Activated CD8-positive, alpha-beta T cell treated with anti-CD3 and anti-CD28 coated beads, Interleukin-2, amount 10 ng/mL, durations not matched to agents 7 days and 5 days (primary cell): ENCODE data around the gene AMOT. TPM values are rescaled to one million over a fixed set of nuclear protein-coding genes. Genes with fewer than 3 reads are reported as not detected.

ENCODE experiments used
- ATAC-seq: fragments of 150-1000 bp; cut with Tn5 transposase; one replicate; pipeline ENCODE4 v1.10.0; 2021; ENCODE audit warnings: moderate library complexity
- CTCF ChIA-PET: fragments of 350-600 bp; sonication (Branson Sonifier 250); formaldehyde crosslinking; loops from one replicate; lab custom pipeline; 2021; ENCODE audit warnings: antibody characterized with exemption; lab: Charles Lee
- POLR2A ChIA-PET: fragments of 350-600 bp; sonication (Branson Sonifier 250); formaldehyde crosslinking; loops from one replicate; lab custom pipeline; 2021; ENCODE audit warnings: antibody characterized with exemption; lab: Charles Lee
- DNase-seq: peaks from one replicate; pipeline ENCODE4 v3.0.0-alpha.2; 2020
- H3K27ac Mint-ChIP-seq: one replicate; pipeline ENCODE4 v1.8.0; 2021; ENCODE audit warnings: mild to moderate bottlenecking, mixed read lengths
- H3K27me3 Mint-ChIP-seq: one replicate; pipeline ENCODE4 v1.8.0; 2021; ENCODE audit warnings: low read depth, mixed read lengths
- H3K36me3 Mint-ChIP-seq: one replicate; pipeline ENCODE4 v1.8.0; 2021; ENCODE audit warnings: low read depth, mixed read lengths
- H3K4me1 Mint-ChIP-seq: one replicate; pipeline ENCODE4 v1.8.0; 2021; ENCODE audit warnings: low read depth, mixed read lengths
- H3K4me3 Mint-ChIP-seq: one replicate; pipeline ENCODE4 v1.8.0; 2021; ENCODE audit warnings: mild to moderate bottlenecking, mixed read lengths
- H3K9me3 Mint-ChIP-seq: one replicate; pipeline ENCODE4 v1.8.0; 2022; ENCODE audit warnings: mixed read lengths; ENCODE audit not compliant: insufficient read depth
- total RNA-seq, 2 experiments: library from RNA; stranded (reverse); gene quantifications; one replicate each; pipeline ENCODE4 v1.2.3, GENCODE V29; 2021

Gene AMOT
- under 1 TPM; 0.31 to 0.40 TPM for total RNA-seq

GRCh38 chrX:112840382-112841113, at the start of gene AMOT:
AMOT (minus strand) TSS chrX:112840831; CDS start chrX:112823126, 17,705 bp downstream.
- Mint-ChIP-seq H3K27me3 (peaks cover 8% of the 10 kb centered on the region), H3K27ac (peak within 1 kb of the TSS; percentile 25), H3K4me1 (peaks cover 8% of the 10 kb centered on the region), H3K36me3 (no peaks in the 10 kb centered on the region), H3K4me3 (peak within 1 kb of the TSS; percentile 83), H3K9me3 (no peaks in the 10 kb centered on the region)
- CTCF ChIA-PET: interaction anchor here (0.7 to 2.1 kb wide), 3 partner anchors 11 to 161 kb away, joined by 3 to 10 read pairs (median 6); partner anchors contain the start of gene LHFPL1
- POLR2A ChIA-PET: no interaction called here
- DNase-seq (peak; percentile 56), ATAC-seq (peak; percentile 77)

GRCh38 chrX:112889400-112889799, 48.8 kb upstream of the AMOT start:
- Mint-ChIP-seq H3K27ac (no peak overlapping the region), H3K27me3 (peaks cover 8% of the 10 kb centered on the region), H3K4me1 (peaks cover 10% of the 10 kb centered on the region), H3K9me3 (no peaks in the 10 kb centered on the region), H3K4me3 (no peak overlapping the region), H3K36me3 (no peaks in the 10 kb centered on the region)
- CTCF ChIA-PET: no interaction called here
- ATAC-seq: no peak
- POLR2A ChIA-PET: no interaction called here
- no peak for DNase-seq

GRCh38 chrX:112888916-112889315, 48.3 kb upstream of the AMOT start:
- ChIA-PET CTCF (no interaction called here), POLR2A (no interaction called here)
- Mint-ChIP-seq H3K36me3 (no peaks in the 10 kb centered on the region), H3K27ac (no peak overlapping the region), H3K4me1 (peaks cover 10% of the 10 kb centered on the region), H3K4me3 (no peak overlapping the region), H3K9me3 (no peaks in the 10 kb centered on the region), H3K27me3 (peaks cover 8% of the 10 kb centered on the region)
- DNase-seq: no peak
- no peak for ATAC-seq

GRCh38 chrX:112877771-112878173, 37.1 kb upstream of the AMOT start:
- no peaks in the 10 kb centered on the region for H3K36me3 Mint-ChIP-seq
- ChIA-PET CTCF (no interaction called here), POLR2A (no interaction called here)
- ATAC-seq: no peak
- no peak for DNase-seq
- no peak overlapping the region for H3K27ac Mint-ChIP-seq
- no peak overlapping the region for H3K4me3 Mint-ChIP-seq
- no peaks in the 10 kb centered on the region for H3K4me1 Mint-ChIP-seq
- H3K9me3 Mint-ChIP-seq: no peaks in the 10 kb centered on the region
- no peaks in the 10 kb centered on the region for H3K27me3 Mint-ChIP-seq

- Mint-ChIP-seq H3K4me1 (no peaks in the 10 kb centered on the region), H3K4me3 (no peak overlapping the region), H3K9me3 (no peaks in the 10 kb centered on the region), H3K27me3 (no peaks in the 10 kb centered on the region), H3K27ac (no peak overlapping the region), H3K36me3 (no peaks in the 10 kb centered on the region)
- DNase-seq (no peak), ATAC-seq (no peak)
- CTCF ChIA-PET: no interaction called here
- POLR2A ChIA-PET: no interaction called here
Observed at GRCh38 chrX:112874614-112875013, 34.0 kb upstream of the AMOT start.

GRCh38 chrX:112874175-112874574, 33.5 kb upstream of the AMOT start:
- ATAC-seq: no peak
- Mint-ChIP-seq H3K36me3 (no peaks in the 10 kb centered on the region), H3K4me3 (no peak overlapping the region), H3K4me1 (no peaks in the 10 kb centered on the region), H3K27ac (no peak overlapping the region), H3K27me3 (no peaks in the 10 kb centered on the region), H3K9me3 (no peaks in the 10 kb centered on the region)
- POLR2A ChIA-PET: no interaction called here
- DNase-seq: no peak
- CTCF ChIA-PET: no interaction called here

- CTCF ChIA-PET: no interaction called here
- Mint-ChIP-seq H3K36me3 (no peaks in the 10 kb centered on the region), H3K27me3 (no peaks in the 10 kb centered on the region), H3K9me3 (no peaks in the 10 kb centered on the region), H3K4me3 (no peak overlapping the region), H3K4me1 (no peaks in the 10 kb centered on the region), H3K27ac (no peak overlapping the region)
- ATAC-seq (no peak), DNase-seq (no peak)
- POLR2A ChIA-PET: no interaction called here
Observed at GRCh38 chrX:112868586-112868985, 28.0 kb upstream of the AMOT start.

- Mint-ChIP-seq H3K36me3 (no peaks in the 10 kb centered on the region), H3K27ac (no peak overlapping the region), H3K27me3 (no peaks in the 10 kb centered on the region), H3K4me1 (no peaks in the 10 kb centered on the region), H3K4me3 (no peak overlapping the region), H3K9me3 (no peaks in the 10 kb centered on the region)
- DNase-seq (no peak), ATAC-seq (no peak)
- ChIA-PET POLR2A (no interaction called here), CTCF (no interaction called here)
Observed at GRCh38 chrX:112867570-112867969, 26.9 kb upstream of the AMOT start.

GRCh38 chrX:112866175-112866574, 25.5 kb upstream of the AMOT start:
- H3K4me3 Mint-ChIP-seq: no peak overlapping the region
- ChIA-PET POLR2A (no interaction called here), CTCF (no interaction called here)
- ATAC-seq: no peak
- no peaks in the 10 kb centered on the region for H3K27me3 Mint-ChIP-seq
- DNase-seq: no peak
- no peak overlapping the region for H3K27ac Mint-ChIP-seq
- H3K4me1 Mint-ChIP-seq: no peaks in the 10 kb centered on the region
- H3K36me3 Mint-ChIP-seq: no peaks in the 10 kb centered on the region
- no peaks in the 10 kb centered on the region for H3K9me3 Mint-ChIP-seq

GRCh38 chrX:112865464-112866025, 24.9 kb upstream of the AMOT start:
- ATAC-seq (no peak), DNase-seq (no peak)
- POLR2A ChIA-PET: no interaction called here
- no peak overlapping the region for H3K4me3 Mint-ChIP-seq
- no peak overlapping the region for H3K27ac Mint-ChIP-seq
- CTCF ChIA-PET: no interaction called here
- no peaks in the 10 kb centered on the region for H3K9me3 Mint-ChIP-seq
- no peaks in the 10 kb centered on the region for H3K36me3 Mint-ChIP-seq
- H3K4me1 Mint-ChIP-seq: no peaks in the 10 kb centered on the region
- H3K27me3 Mint-ChIP-seq: no peaks in the 10 kb centered on the region

- Mint-ChIP-seq H3K4me3 (no peak overlapping the region), H3K9me3 (no peaks in the 10 kb centered on the region), H3K4me1 (no peaks in the 10 kb centered on the region), H3K27ac (no peak overlapping the region), H3K36me3 (no peaks in the 10 kb centered on the region), H3K27me3 (no peaks in the 10 kb centered on the region)
- POLR2A ChIA-PET: no interaction called here
- CTCF ChIA-PET: no interaction called here
- ATAC-seq (no peak), DNase-seq (no peak)
Observed at GRCh38 chrX:112863850-112864249, 23.2 kb upstream of the AMOT start.

- no peaks in the 10 kb centered on the region for H3K36me3 Mint-ChIP-seq
- H3K27me3 Mint-ChIP-seq: peaks cover 9% of the 10 kb centered on the region
- H3K27ac Mint-ChIP-seq: no peak overlapping the region
- ChIA-PET POLR2A (no interaction called here), CTCF (no interaction called here)
- H3K4me3 Mint-ChIP-seq: no peak overlapping the region
- DNase-seq: no peak
- peaks cover 9% of the 10 kb centered on the region for H3K4me1 Mint-ChIP-seq
- no peaks in the 10 kb centered on the region for H3K9me3 Mint-ChIP-seq
- no peak for ATAC-seq
Observed at GRCh38 chrX:112857478-112857878, 16.8 kb upstream of the AMOT start.
